NCI-H226 (cell line): ENCODE results near the gene ACAP3.

ENCODE experiments used
- DNase-seq: peaks from one replicate; pipeline ENCODE4 v3.0.0-alpha.2; 2015

The ACAP3 gene

DNA sequence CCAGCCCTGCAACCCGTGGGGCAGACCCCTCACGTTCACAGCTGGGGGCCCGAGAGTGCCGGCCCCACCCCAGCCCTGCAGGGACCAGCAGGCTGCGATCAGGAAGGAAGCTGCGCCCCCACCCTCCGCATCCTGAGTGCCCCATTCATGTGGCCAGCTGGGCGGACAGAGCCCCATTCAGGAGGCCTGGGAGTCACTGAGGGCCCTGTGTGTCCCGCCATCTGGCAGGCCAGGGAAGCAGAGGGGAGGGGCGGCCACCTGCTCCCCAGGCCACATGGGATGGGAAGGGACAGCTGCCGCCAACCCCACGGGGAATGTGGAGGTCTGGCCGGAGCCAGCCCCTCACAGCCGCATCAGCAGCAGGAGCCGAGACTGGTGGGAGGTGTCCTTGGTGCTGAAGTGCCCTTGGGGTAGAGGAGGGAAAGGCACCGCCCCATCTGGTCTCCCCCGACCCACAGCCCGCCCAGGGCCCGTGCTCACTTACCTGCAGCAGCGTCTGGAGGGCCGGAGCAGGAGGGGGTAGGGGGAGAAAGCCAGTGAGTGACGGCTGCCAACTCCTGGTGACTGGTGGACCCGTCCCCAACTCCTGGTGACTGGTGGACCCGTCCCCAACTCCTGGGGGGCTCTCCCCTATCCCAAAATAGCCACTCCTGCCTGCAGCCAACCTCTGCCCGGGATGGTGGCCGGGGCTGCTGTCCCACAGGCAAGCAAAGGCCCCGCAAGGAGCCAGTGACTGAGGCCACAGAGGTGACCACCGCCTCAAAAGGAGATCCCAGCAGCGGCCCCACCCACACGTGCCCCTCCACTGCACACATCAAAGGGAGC is 8.7 kb downstream of the ACAP3 start:
- DNase-seq, result no peak

DNA sequence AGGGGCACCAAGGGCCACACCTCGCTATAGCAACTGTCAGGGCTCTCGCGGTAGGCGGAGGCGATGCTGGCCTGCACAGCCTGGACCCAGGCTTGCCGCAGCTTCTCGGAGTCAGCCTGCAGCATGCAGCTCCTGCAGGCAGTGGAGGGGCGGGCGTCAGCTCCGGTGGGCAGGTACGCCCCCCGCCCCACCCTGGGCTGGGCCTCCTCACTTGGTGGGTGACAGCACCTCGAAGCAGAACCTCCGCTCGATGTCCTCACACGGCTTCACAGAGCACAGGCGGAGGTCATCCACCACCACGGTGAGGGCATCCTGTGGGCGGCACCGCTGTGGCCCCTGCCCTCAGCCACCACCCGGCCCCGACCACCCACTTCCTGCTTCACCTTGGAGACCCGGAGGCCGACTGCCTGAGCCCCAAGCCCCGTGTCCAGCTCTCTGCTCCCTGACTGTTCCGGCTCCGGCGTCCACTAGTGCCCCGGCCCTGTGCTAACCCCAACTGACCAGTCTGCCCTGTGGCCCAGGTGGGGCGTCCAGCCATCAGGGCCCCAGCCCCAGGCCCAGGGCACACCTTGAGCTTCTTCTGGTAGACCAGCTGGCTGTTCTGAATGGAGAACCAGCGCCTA is 9.8 kb downstream of the ACAP3 start:
- no peak for DNase-seq

DNA sequence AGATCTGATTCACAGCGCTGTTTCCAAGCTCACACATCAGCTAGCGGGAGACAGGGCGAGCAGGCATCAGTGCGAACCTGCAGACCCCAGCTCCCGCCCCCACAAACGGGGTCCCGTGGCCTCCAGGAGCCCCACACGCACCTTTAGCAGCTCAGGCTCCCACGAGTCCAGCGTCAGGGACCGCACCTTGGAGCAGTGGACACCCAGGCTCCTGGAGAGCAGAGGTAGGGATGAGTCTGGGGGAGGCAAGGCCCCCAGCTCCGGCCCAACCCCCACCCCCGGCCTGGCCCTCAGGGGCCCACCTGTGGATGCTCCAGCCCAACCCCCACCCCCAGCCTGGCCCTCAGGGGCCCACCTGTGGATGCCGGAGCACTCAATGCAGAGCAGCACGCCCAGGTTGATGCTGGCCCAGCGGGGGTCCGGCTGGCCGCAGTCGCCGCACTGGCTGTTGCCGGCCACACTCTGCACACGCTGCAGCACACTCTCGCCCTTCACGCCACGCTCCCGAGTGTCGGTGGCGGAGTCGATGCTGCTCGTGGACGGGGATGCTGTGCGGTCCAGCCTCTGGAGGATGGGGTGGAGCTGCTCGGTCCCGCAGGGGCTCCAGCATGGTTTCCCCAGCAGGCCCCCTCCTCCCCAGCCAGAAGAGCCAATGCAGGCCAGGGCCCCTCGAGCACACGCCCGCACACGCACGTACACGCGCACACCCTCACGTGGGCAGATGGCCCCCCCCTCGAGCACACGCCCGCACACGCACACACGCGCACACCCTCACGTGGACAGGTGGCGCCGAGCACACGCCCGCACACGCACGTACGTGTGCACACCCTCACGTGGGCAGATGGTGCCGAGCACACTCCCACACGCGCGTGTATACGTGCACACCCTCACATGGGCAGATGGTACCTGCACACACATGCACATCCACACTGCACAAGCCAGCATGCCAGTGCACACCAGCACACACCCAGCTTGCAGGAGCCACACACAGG is 11.4 kb downstream of the ACAP3 start:
- DNase-seq, result no peak

DNA sequence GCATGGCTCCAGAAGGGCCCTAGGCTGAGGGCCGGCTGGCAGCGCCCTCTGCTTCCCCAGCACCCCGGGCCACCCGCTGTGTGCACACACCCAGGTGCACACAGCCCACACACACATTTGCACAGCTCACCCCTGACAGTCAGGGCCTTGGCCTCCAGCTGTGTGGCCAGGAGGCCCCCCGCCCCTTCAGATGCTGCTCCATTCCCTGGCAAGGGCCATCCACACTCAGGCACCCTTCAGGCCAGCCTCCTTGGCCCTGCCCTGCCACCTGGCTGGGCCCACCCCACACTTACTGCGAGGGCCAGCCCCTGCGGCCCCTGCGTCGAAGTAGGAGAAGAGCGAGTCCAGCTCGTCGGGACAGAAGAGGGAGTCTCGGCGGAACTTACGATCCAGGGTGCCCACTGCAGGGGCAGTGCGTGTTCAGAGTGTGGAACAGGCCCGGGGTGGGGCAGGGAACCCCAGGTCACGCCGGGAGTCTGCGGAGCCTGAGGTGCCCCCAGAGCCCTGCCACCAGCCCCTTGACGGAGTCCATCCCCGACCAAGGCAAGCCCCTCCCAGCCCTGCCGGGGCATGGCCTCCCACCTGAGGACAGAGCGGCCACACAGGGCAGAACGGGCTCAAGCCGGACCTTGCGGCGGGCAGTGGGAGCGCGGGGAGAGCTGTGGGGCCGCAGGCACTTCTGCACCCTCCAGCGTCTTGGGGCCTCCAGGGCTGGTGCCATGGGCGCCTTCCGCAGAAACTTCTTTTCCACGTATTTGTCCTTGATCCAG is 12.4 kb downstream of the ACAP3 start:
- no peak for DNase-seq

DNA sequence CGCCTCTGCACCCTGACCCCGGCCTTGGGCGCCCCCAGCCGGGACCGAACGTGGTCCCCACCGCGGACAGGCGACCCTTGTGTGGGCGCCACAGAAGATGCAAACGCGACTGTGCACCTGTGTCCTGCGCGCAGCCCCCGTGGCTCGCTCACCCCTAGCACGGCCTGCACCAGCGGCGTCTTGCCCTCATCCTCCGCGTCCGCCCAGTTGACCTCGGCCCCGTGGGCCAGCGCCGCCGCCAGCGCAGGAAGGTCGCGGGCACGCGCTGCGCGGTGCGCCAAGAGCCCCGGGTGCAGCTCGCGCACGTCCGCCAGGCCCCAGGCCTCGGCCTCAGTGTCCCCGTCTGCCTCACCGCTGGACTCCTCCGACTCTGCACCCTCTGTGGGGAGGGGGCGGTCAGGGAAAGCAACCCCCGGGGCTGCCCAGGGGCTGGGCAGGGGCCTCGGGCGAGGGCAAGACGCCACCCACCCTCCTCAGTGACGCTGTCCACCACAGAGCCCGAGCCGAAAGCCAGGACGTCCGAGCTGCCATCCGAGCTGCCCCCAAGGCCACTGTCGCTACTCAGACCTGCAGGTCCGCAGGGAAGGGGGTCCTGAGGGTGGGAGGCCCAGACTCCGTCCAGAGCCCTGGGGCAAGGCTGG is 13.4 kb downstream of the ACAP3 start:
- no peak for DNase-seq

DNA sequence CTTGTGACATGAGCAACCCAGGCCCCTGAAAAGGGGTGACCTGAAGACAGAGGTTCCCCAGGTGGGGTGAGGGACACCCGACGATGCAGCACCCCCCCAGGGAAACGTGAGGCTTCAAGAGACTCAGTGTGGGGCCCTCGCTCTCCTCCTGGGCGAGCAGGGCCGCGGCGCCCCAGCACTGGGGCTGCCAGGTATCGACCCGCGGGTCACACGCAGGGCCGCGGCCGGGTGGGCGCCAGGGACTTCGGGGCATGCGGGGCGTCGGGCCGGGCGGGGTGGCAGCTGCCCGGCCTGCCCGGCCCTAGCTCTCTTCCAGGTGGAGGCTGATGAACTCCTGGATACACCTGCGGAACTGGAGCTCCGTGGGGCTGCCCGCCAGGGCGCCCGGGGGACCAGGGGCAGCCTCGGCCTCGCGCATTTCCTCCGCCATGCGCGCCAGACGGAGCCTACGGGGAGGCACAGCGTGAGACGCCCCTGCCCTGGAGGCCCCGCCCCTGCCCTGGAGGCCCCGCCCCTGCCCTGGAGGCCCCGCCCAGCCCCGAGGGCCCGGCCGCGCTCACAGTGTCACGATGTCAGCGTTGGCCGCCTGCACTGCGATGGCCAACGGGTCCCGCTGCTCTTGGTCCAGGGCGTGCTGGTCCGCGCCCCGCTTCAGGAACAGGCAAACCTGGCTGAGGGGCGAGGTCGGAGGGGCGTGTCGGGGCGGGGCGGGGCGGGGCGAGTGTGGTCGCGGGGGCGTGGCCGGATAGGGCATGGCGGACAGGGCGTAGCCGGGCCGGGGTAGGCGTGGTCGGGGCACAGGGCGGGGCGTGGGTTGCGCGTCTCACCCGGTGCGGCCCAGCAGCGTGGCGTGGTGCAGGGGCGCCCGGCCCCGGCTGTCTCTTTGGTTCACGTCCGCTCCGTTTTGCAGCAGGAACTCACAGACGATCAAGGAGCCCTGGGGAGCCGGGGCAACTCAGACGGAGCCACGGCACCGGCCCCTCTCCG is 14.2 kb downstream of the ACAP3 start:
- no peak for DNase-seq

DNA sequence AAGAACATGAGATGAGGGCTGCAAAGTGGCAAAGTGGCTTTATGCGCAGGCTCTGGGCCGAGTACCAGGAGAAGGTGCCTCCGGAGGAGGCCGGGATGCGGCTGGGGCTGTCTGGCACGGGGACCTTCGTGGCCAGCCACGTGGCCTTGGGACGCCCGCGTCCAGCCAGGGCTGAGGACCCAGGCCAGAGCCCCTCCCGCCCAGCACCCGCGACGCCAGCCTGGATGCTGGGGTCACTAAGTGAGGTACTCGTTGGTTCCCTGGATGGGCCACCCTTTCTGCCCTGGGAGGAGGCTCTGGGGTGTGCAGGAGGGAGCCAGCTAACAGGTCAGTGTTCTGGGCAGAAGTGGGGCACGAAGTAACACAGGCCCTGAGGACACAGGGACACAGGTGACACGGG is 14.9 kb downstream of the ACAP3 start:
- no peak for DNase-seq

DNA sequence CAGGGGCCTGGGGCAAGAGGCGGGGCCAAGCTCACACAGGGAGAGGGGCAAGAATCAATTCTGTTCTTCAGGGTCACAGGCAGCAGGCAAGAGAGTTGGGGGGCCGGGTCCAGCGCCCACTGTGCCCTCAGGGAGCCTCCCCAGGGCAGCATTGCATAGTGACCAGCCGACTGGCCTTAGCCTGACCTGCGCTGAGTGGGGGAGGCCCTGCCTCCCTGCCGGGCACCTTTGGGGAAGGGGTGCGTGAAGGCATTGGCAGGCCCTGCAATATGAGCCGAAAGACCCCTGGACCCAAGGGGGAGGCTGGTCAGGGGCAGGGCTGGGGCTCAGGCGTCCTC is 15.3 kb downstream of the ACAP3 start:
- DNase-seq, result no peak

DNA sequence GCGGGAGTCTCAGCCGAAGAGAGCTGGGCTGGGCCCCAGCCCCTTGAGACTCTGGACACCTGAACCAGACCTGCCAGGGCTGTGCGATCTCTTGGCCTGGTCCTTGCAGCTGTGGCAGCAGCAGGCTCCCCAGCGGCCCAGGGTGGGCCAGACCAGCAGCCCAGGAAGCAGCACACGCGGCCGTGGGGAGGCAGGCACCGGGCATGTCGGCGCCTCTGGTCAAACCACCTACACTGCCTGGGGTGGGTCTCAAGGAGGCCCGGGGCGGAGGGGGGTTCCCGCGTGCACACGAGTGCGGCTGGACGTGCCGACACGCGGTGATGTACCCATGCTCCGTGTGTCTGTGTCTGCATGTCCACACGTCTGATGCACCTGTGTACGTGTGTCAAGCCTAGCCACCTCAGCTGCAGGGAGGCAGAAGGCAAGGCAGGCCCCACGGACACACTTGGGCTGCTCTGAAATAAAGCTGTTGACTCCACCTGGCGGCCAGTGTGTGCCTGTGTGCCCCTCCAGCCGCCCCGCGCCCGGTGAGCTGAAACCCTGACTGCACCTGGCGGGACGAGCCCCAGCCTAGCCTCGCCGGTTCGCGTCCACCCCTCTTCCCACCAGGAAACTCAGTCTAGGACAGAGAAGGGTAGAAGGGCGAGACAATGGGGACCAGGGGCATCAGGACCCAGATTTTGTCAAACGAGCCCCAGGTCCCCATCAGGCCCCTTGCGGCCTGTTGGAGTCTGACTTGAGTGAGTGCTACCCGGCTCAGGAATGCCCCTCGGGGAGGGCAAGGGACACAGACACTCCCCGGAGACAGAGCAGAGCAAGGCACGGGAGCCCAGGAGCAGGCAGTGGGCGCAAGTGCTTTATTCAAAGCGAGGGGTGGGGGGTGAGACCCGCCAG is 15.9 kb downstream of the ACAP3 start:
- DNase-seq, result peak; percentile 57

DNA sequence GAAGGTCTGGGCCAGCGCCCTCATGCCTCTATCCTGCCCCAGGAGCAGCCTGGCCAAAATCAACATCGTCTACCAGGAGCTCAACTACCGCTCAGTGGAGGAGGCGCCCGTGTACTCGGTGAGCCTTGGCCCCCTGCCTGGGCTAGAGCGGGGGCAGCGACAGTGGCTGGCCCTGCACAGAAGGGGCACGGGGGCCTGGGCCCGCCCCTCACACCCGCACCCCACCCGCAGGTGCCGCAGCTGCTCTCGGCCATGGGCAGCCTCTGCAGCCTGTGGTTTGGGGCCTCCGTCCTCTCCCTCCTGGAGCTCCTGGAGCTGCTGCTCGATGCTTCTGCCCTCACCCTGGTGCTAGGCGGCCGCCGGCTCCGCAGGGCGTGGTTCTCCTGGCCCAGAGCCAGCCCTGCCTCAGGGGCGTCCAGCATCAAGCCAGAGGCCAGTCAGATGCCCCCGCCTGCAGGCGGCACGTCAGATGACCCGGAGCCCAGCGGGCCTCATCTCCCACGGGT is 16.7 kb downstream of the ACAP3 start:
- peak; percentile 63 for DNase-seq

DNA sequence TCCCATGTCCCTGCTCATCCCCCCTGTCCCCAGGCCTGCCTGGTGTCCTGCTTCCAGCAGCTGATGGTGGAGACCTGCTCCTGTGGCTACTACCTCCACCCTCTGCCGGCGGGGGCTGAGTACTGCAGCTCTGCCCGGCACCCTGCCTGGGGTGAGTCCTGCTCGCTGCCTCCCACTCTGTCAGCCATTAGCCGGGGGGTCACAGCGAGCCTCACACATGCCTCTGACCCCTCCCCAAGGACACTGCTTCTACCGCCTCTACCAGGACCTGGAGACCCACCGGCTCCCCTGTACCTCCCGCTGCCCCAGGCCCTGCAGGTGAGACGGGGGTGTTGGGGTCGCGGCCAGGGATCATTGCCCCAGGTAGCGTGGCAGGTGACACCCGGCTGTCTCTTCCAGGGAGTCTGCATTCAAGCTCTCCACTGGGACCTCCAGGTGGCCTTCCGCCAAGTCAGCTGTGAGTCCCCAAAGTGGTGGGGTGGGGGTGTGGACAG is 17.4 kb downstream of the ACAP3 start:
- peak; percentile 26 for DNase-seq

DNA sequence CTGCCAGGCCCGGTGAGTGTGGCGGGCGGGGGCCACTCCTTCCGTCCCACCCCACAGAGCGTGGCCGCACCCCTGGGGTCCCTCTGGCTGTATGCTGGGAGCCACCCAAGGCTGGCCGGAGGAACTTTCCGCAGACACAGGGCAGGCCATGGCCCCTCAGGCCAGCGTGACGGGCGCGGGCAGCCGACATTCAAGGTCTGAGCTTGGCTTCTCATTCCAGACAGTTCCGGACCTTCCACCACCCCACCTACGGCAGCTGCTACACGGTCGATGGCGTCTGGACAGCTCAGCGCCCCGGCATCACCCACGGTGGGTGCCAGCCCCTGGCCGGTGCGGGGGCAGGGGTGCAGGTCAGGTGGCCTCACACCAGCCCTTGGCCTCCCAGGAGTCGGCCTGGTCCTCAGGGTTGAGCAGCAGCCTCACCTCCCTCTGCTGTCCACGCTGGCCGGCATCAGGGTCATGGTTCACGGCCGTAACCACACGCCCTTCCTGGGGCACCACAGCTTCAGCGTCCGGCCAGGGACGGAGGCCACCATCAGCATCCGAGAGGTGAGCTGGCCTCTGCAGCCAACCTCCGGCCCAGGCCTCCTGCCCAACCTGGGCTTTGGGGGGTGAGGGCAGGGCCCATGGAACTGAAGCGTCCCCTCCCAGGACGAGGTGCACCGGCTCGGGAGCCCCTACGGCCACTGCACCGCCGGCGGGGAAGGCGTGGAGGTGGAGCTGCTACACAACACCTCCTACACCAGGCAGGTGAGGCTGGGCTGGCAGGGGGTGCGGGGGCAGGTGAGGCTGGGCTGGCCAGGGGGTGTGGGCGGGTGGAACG is 20.2 kb downstream of the ACAP3 start:
- no peak for DNase-seq

DNA sequence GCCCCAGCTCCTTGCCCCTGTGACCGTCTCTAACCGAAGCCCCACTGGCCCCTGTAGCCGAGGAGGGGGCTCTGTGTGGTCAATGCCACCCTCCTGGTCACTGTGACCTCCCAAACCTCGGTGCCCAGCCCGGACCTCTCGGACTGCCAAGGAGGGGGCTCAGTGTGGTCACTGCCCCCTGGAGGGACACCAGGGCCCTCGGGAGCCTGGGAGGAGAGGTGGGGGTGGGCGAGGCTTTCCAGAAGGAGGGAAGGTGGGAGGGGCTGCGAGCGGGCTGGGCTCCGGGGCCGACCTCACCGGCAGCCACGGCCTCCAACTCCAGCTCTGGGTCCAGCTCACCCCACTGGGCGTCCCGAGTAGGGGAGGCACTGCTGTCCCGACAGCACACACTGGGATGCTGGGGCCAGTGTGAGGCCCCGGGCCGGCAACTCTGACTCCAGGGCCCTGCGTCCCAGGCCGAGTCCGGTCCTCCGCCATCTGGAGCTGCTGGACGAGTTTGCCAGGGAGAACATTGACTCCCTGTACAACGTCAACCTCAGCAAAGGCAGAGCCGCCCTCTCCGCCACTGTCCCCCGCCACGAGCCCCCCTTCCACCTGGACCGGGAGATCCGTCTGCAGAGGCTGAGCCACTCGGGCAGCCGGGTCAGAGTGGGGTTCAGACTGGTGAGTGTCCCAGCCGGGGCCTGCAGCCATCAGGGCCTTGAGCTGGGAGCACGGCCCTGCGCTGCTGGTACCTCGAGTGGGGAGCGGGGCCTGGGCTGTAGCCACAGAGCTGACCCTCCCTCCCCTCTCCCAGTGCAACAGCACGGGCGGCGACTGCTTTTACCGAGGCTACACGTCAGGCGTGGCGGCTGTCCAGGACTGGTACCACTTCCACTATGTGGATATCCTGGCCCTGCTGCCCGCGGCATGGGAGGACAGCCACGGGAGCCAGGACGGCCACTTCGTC is 21.1 kb downstream of the ACAP3 start:
- no peak for DNase-seq

DNA sequence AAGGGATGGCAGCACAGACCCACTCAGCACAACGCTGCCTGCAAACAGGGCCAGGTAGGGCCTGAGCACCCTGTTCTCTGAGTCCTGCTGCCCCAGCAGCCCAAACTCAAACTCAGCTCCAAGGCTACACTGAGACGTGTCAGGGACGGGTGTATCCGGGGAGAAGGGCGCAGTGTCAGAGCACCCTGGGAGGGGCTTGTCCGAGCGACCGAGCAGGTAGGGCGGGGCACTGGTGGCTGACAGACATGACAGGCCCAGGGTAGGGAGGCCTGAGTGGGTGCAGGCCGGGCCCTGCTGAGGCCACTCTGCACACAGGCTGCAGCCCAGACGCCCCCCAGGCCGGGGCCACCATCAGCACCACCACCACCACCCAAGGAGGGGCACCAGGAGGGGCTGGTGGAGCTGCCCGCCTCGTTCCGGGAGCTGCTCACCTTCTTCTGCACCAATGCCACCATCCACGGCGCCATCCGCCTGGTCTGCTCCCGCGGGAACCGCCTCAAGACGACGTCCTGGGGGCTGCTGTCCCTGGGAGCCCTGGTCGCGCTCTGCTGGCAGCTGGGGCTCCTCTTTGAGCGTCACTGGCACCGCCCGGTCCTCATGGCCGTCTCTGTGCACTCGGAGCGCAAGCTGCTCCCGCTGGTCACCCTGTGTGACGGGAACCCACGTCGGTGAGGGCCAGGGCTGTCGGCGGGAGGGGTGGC is 22.0 kb downstream of the ACAP3 start:
- DNase-seq, result no peak

DNA sequence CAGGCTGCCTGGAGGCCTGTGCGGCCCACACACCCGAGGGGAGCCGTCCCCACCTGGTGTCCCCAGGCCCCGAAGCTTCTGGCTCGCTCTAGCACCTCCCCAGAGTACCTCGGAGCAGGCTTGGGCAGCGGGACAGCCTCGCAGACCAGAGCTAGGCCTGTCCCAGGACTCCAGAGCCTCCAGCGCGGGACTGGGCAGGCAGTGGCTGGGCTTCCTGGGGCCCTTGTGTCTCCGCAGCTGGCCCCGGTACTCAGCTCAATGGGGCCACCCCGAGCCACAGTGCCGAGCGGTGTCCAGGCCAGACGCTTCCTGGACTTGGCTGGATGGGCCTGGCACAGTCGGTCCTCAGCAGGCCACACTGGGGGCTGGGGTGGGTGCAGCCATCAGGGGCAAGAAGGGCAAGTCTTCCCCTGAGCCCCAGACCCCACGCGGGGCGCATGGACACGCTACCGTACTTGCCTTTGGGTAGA is 22.6 kb downstream of the ACAP3 start:
- no peak for DNase-seq
